ENCODE data around the gene SMO.

SMO gene
- total RNA-seq: 0.04 to 0.42 reads per million in 2 experiments

- DNase-seq (ENCODE audit: low read depth): no peak
Measured at GRCh38 chr7:129188372-129188891, at the start of gene SMO. Gene SMO, plus strand, starts transcription at chr7:129188633. Its CDS starts 519 bp downstream, at chr7:129189152.

- DNase-seq (ENCODE audit: low read depth): no peak
Measured at GRCh38 chr7:129143724-129144094, 44.7 kb upstream of the SMO start.

- peak; percentile 58 for DNase-seq (ENCODE audit: low read depth)
Measured at GRCh38 chr7:129144095-129144833, 44.2 kb upstream of the SMO start, which contains the start of gene TSPAN33. Gene TSPAN33, plus strand, starts transcription at chr7:129144707. Its CDS starts 274 bp downstream, at chr7:129144981.

GRCh38 chr7:129144834-129145668 lies 43.4 kb upstream of the SMO start:
- DNase-seq (ENCODE audit: low read depth): peak; percentile 12

GRCh38 chr7:129146237-129146979 lies 42.0 kb upstream of the SMO start:
- DNase-seq (ENCODE audit: low read depth): no peak

GRCh38 chr7:129147731-129148130 lies 40.7 kb upstream of the SMO start:
- no peak for DNase-seq (ENCODE audit: low read depth)

- DNase-seq (ENCODE audit: low read depth): no peak
Measured at GRCh38 chr7:129149511-129149910, 38.9 kb upstream of the SMO start.

GRCh38 chr7:129150199-129150996 lies 38.0 kb upstream of the SMO start:
- DNase-seq (ENCODE audit: low read depth): no peak

GRCh38 chr7:129157651-129158050 lies 30.8 kb upstream of the SMO start:
- no peak for DNase-seq (ENCODE audit: low read depth)

- no peak for DNase-seq (ENCODE audit: low read depth)
Measured at GRCh38 chr7:129159539-129159938, 28.9 kb upstream of the SMO start.

- no peak for DNase-seq (ENCODE audit: low read depth)
Measured at GRCh38 chr7:129160161-129160905, 28.1 kb upstream of the SMO start.

- DNase-seq (ENCODE audit: low read depth): no peak
Measured at GRCh38 chr7:129161524-129162225, 26.8 kb upstream of the SMO start.

GRCh38 chr7:129162732-129163131 lies 25.7 kb upstream of the SMO start:
- no peak for DNase-seq (ENCODE audit: low read depth)

GRCh38 chr7:129163875-129164544 lies 24.4 kb upstream of the SMO start:
- no peak for DNase-seq (ENCODE audit: low read depth)

GRCh38 chr7:129166745-129167144 lies 21.7 kb upstream of the SMO start:
- no peak for DNase-seq (ENCODE audit: low read depth)

- DNase-seq (ENCODE audit: low read depth): no peak
Measured at GRCh38 chr7:129167817-129168216, 20.6 kb upstream of the SMO start.

- no peak for DNase-seq (ENCODE audit: low read depth)
Measured at GRCh38 chr7:129168231-129169021, 20.0 kb upstream of the SMO start.

GRCh38 chr7:129169171-129169671 lies 19.2 kb upstream of the SMO start:
- no peak for DNase-seq (ENCODE audit: low read depth)
